CD14-positive monocyte (primary cell): Measurements from ENCODE around the gene ABTB1. TPM values are rescaled to one million over a fixed set of nuclear protein-coding genes. Genes with fewer than 3 reads are reported as not detected.
A peak's percentile ranks its signal among the peaks of the same experiment; 100 is the strongest.
"Not testable (repeated sequence)": the region's sequence is repeated elsewhere in the genome, so short reads cannot be mapped to it uniquely, and the experiment has no call there.

Experiments used
- DNase-seq, 3 donors: peaks; one replicate each; pipeline ENCODE4 v3.0.0-alpha.2; 2011 to 2022
- H2AFZ ChIP-seq: 2 replicates; pipeline ENCODE4 v1.6.0; 2012; ENCODE audit warnings: mild to moderate bottlenecking, low read depth, low read length, inconsistent platforms; ENCODE audit not compliant: insufficient read depth, poor library complexity, severe bottlenecking
- H3K27ac ChIP-seq, 2 donors: 1 replicate in 1 of 2; 2 replicates in 1 of 2; pipeline ENCODE4 v1.5.1; 2012 to 2013; ENCODE audit warnings: low read length in 2 of 2, control low read depth in 1 of 2, inconsistent platforms in 1 of 2, low read depth in 1 of 2, mild to moderate bottlenecking in 1 of 2
- H3K27me3 ChIP-seq, 2 donors: one replicate each; pipeline versions ENCODE4 v1.6.0 to v1.6.1; 2011 to 2013; ENCODE audit warnings: low read length in 2 of 2; ENCODE audit not compliant: control insufficient read depth in 2 of 2, insufficient read depth in 2 of 2
- H3K36me3 ChIP-seq, 2 donors: replicated peaks in 1 of 2; 1 replicate in 1 of 2; 2 replicates in 1 of 2; pipeline versions ENCODE4 v1.5.1 to v1.6.1; 2012 to 2013; ENCODE audit warnings: low read length in 2 of 2, control low read depth in 1 of 2, inconsistent platforms in 1 of 2, mild to moderate bottlenecking in 1 of 2; ENCODE audit not compliant: insufficient read depth in 2 of 2, control insufficient read depth in 1 of 2
- H3K4me1 ChIP-seq, 2 donors: 1 replicate in 1 of 2; 2 replicates in 1 of 2; pipeline versions ENCODE4 v1.5.1 to v1.6.1; 2012 to 2013; ENCODE audit warnings: low read length in 2 of 2, control low read depth in 1 of 2, inconsistent platforms in 1 of 2, mild to moderate bottlenecking in 1 of 2, moderate library complexity in 1 of 2; ENCODE audit not compliant: insufficient read depth in 2 of 2, control insufficient read depth in 1 of 2
- H3K4me2 ChIP-seq: replicated peaks from 2 replicates; pipeline ENCODE3; 2012; ENCODE audit warnings: low read length, moderate library complexity, mild to moderate bottlenecking; ENCODE audit not compliant: poor library complexity, severe bottlenecking; ENCODE audit errors: extremely low read depth
- H3K4me3 ChIP-seq, 3 experiments: fragments of 200-600 bp in 1 of 3; sonication (generic) in 1 of 3; replicated peaks in 1 of 3; 1 replicate in 2 of 3; 2 replicates in 1 of 3; pipeline ENCODE4 v1.5.1; 2011 to 2013; ENCODE audit warnings: low read length in 3 of 3, mild to moderate bottlenecking in 3 of 3, control low read depth in 2 of 3, low read depth in 2 of 3, inconsistent platforms in 1 of 3, moderate library complexity in 1 of 3
- H3K79me2 ChIP-seq: 2 replicates; pipeline ENCODE4 v1.6.0; 2012; ENCODE audit warnings: mild to moderate bottlenecking, control low read depth, inconsistent platforms, low read length, moderate library complexity; ENCODE audit not compliant: insufficient read depth
- H3K9ac ChIP-seq: 2 replicates; pipeline ENCODE4 v1.6.0; 2017; ENCODE audit warnings: low read length, mild to moderate bottlenecking; ENCODE audit not compliant: insufficient read depth, poor library complexity, severe bottlenecking
- H3K9me3 ChIP-seq, 2 donors: replicated peaks in 1 of 2; 1 replicate in 1 of 2; 2 replicates in 1 of 2; pipeline versions ENCODE4 v1.5.1 to v1.6.1; 2012 to 2013; ENCODE audit warnings: low read length in 2 of 2, control low read depth in 1 of 2; ENCODE audit not compliant: control insufficient read depth in 1 of 2, insufficient read depth in 1 of 2
- H4K20me1 ChIP-seq: 2 replicates; pipeline ENCODE4 v1.6.0; 2012; ENCODE audit warnings: mild to moderate bottlenecking, low read length, control low read depth, moderate library complexity; ENCODE audit not compliant: insufficient read depth
- H3K27ac Mint-ChIP-seq, 7 donors: one replicate each; pipeline ENCODE4 v1.8.0; 2020; ENCODE audit warnings: mild to moderate bottlenecking in 7 of 7, mixed read lengths in 7 of 7, moderate library complexity in 6 of 7, inconsistent platforms in 2 of 7
- H3K27me3 Mint-ChIP-seq, 3 donors: one replicate each; pipeline ENCODE4 v1.8.0; 2021 to 2022; ENCODE audit warnings: low read depth in 3 of 3, mild to moderate bottlenecking in 3 of 3, mixed read lengths in 3 of 3, moderate library complexity in 3 of 3, inconsistent platforms in 1 of 3
- H3K36me3 Mint-ChIP-seq, 2 donors: one replicate each; pipeline ENCODE4 v1.8.0; 2020; ENCODE audit warnings: mixed read lengths in 2 of 2, inconsistent platforms in 1 of 2, mild to moderate bottlenecking in 1 of 2
- H3K4me1 Mint-ChIP-seq: one replicate; pipeline ENCODE4 v1.8.0; 2020; ENCODE audit warnings: mild to moderate bottlenecking, mixed read lengths
- H3K4me3 Mint-ChIP-seq, 2 donors: one replicate each; pipeline ENCODE4 v1.8.0; 2020; ENCODE audit warnings: mild to moderate bottlenecking in 2 of 2, mixed read lengths in 2 of 2, moderate library complexity in 1 of 2
- H3K9me3 Mint-ChIP-seq, 7 donors: one replicate each; pipeline ENCODE4 v1.8.0; 2020 to 2022; ENCODE audit warnings: mixed read lengths in 7 of 7, mild to moderate bottlenecking in 6 of 7, moderate library complexity in 6 of 7, inconsistent platforms in 2 of 7
- WGBS: methylation state at CpG from one replicate; pipeline ENCODE4 v1.1.5; 2013; ENCODE audit warnings: missing lambda C conversion rate; ENCODE audit not compliant: insufficient coverage; 5-methylcytosine and 5-hydroxymethylcytosine counted together
- intact Hi-C, 2 donors: fragments of 100-400 bp; cut with micrococcal nuclease; formaldehyde crosslinking; loops; one replicate each; pipeline versions ENCODE4 v1.15.0 to v1.15.1; 2023
- polyA plus RNA-seq, 3 donors: library from polyadenylated mRNA; depleted of rRNA in 1 of 3; unstranded in 2 of 3; stranded (reverse) in 1 of 3; fragments of 300-500 nt in 2 of 3; fragments of >200 nt in 1 of 3; fragmentation: Illumina TruSeq in 2 of 3; gene quantifications; 1 replicate in 2 of 3; 2 replicates in 1 of 3; pipeline ENCODE4 v1.2.3, GENCODE V29; 2012 to 2021
- TF ChIP-seq, protein P1 (sequence below): fragments of 200-600 bp; IDR thresholded peaks from one replicate; pipeline ENCODE4 v1.8.0; 2022; ENCODE audit warnings: antibody characterized with exemption, mild to moderate bottlenecking

ABTB1 gene
- polyA plus RNA-seq, 3 donors = 107 to 246 (median 118) TPM

DNA sequence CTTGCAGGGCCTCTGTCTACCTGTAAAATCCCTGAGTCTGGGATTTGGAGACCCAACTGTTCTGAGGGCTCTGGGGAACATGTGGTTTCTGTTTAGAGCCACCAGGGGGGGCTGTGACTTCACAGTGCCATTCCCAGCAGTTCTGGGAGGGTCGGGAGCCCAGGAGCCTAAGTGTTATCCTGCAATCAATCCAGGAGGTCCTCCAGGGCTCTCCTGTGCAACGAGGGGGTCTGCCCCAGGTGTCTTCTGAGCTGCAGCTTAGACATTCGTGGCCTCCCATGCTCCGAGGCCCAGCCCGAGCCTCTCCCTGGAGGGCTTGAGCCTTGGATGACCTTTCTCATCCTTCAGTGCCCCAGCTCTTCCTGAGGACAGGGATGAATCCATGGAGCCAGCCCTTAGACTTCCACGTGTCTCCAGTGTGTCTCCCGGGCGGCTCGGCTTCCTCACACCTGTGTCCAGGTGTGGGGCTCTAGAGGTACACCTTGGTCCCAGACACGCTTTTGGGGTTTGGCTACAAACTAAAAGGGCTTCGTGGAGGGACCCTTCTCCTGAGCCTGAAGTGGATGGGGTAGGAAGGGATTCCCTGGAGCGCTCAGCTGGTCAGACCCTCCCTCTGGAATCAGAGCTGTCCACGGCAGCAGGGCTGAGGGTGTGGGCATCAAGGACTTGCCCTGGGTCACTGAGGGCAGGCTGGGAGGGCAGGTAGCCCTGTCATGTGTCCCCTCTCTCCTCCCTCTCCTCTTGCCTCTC, 20.3 kb upstream of the ABTB1 start:
- H3K27me3 ChIP-seq = no peaks in the 10 kb centered on the region
- H3K4me2 ChIP-seq = no peak overlapping the region
- H3K9ac ChIP-seq = no peak overlapping the region
- peak; percentile 38 to 67 (median 66) for DNase-seq
- no peaks in the 10 kb centered on the region for H3K4me1 ChIP-seq
- 80% methylated on average over 12 of the region's 13 CpGs for WGBS
- Mint-ChIP-seq H3K27ac (peak overlapping the region in 1 of 7 donors; percentile 20), H3K36me3 (no peaks in the 10 kb centered on the region), H3K27me3 (peaks cover 2 to 7% (median 2%) of the 10 kb centered on the region in 3 donors), H3K4me3 (no peak overlapping the region), H3K9me3 (no peaks in the 10 kb centered on the region), H3K4me1 (peaks cover 4% of the 10 kb centered on the region)
- no peaks in the 10 kb centered on the region for H3K9me3 ChIP-seq
- TF ChIP-seq, protein P1, sequence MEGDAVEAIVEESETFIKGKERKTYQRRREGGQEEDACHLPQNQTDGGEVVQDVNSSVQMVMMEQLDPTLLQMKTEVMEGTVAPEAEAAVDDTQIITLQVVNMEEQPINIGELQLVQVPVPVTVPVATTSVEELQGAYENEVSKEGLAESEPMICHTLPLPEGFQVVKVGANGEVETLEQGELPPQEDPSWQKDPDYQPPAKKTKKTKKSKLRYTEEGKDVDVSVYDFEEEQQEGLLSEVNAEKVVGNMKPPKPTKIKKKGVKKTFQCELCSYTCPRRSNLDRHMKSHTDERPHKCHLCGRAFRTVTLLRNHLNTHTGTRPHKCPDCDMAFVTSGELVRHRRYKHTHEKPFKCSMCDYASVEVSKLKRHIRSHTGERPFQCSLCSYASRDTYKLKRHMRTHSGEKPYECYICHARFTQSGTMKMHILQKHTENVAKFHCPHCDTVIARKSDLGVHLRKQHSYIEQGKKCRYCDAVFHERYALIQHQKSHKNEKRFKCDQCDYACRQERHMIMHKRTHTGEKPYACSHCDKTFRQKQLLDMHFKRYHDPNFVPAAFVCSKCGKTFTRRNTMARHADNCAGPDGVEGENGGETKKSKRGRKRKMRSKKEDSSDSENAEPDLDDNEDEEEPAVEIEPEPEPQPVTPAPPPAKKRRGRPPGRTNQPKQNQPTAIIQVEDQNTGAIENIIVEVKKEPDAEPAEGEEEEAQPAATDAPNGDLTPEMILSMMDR = peak; percentile 94
- H3K27ac ChIP-seq = no peak overlapping the region
- H2AFZ ChIP-seq = no peak overlapping the region
- no peaks in the 10 kb centered on the region for H3K36me3 ChIP-seq
- H3K79me2 ChIP-seq = no peaks in the 10 kb centered on the region
- no peak overlapping the region for H3K4me3 ChIP-seq
- intact Hi-C loops = loop anchor here (5.0 kb wide), 3 partner anchors 170 to 320 kb away; partner anchors contain the start of gene MGLL (in 1 of the 2)
- H4K20me1 ChIP-seq = no peaks in the 10 kb centered on the region

DNA sequence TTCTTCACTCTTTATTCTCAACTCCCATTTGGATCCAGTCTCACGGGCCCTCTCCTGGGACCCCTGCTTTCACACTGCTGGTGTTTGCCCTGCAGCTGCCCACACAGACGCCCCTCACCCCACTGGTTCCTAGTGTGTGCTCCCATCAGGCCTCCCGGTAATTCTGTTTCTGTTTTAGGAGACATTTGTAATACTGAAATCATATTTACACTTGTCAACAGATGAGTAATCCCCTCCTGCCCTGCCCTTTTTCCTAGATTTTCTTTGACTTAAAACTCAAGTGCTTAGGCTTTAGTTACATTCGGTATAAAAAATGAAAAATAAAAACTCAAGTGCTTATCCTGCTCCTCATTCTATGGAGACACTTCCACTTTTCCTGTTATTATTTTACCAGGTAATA, 18.4 kb upstream of the ABTB1 start:
- no peak for DNase-seq
- Mint-ChIP-seq H3K36me3 (no peaks in the 10 kb centered on the region), H3K9me3 (no peaks in the 10 kb centered on the region), H3K27me3 (peaks cover 2 to 7% (median 2%) of the 10 kb centered on the region in 3 donors), H3K4me3 (no peak overlapping the region), H3K27ac (peak overlapping the region in 1 of 7 donors; percentile 7), H3K4me1 (peaks cover 4% of the 10 kb centered on the region)
- Histone ChIP-seq H3K4me2 (no peak overlapping the region), H4K20me1 (no peaks in the 10 kb centered on the region), H3K36me3 (no peaks in the 10 kb centered on the region), H3K27me3 (no peaks in the 10 kb centered on the region), H3K4me3 (no peak overlapping the region), H3K9me3 (no peaks in the 10 kb centered on the region), H3K4me1 (no peaks in the 10 kb centered on the region), H2AFZ (no peak overlapping the region), H3K79me2 (no peaks in the 10 kb centered on the region), H3K27ac (no peak overlapping the region), H3K9ac (no peak overlapping the region)
- TF ChIP-seq, protein P1 = no peak
- 100% methylated on average over 1 of the region's 4 CpGs for WGBS
- intact Hi-C loops = loop anchor here (5.0 kb wide), 3 partner anchors 168 to 318 kb away; partner anchors contain the start of gene MGLL (in 1 of the 2)

- H3K9me3 ChIP-seq, H4K20me1 ChIP-seq, H3K4me2 ChIP-seq, H3K27ac Mint-ChIP-seq, H3K36me3 Mint-ChIP-seq, H3K9me3 Mint-ChIP-seq, H2AFZ ChIP-seq, H3K27me3 Mint-ChIP-seq, H3K4me1 ChIP-seq, H3K27ac ChIP-seq, H3K4me3 Mint-ChIP-seq, DNase-seq, H3K27me3 ChIP-seq, H3K4me3 ChIP-seq, H3K79me2 ChIP-seq, H3K9ac ChIP-seq, H3K36me3 ChIP-seq, H3K4me1 Mint-ChIP-seq: not testable (repeated sequence)
- intact Hi-C loops = loop anchor here (5.0 kb wide), 3 partner anchors 167 to 317 kb away; partner anchors contain the start of gene MGLL (in 1 of the 2)
- whole genome bisulfite sequencing = 100% methylated on average over 1 of the region's 6 CpGs
These were observed 17.8 kb upstream of the ABTB1 start for GRCh38 chr3:127654993-127655392.
